NOMO-1 treated with dmso at 0.1 percent for 144 hours (cell line): Measurements from ENCODE around the gene GNPTAB.
"Not testable (repeated sequence)": the region's sequence is repeated elsewhere in the genome, so short reads cannot be mapped to it uniquely, and the experiment has no call there.

ENCODE experiments used
- DNase-seq: peaks from one replicate; lab custom pipeline; 2025; ENCODE audit not compliant: unreplicated experiment; lab: John Stamatoyannopoulos, UW

Gene GNPTAB

GRCh38 chr12:101854747-101855146, 24.0 kb upstream of the GNPTAB start:
- peak; percentile 24 for DNase-seq

GRCh38 chr12:101852998-101853397, 22.2 kb upstream of the GNPTAB start:
- DNase-seq = no peak

GRCh38 chr12:101850199-101850598, 19.4 kb upstream of the GNPTAB start:
- DNase-seq = peak; percentile 49

- DNase-seq = no peak
Observed at GRCh38 chr12:101847325-101847724, 16.6 kb upstream of the GNPTAB start.

GRCh38 chr12:101845137-101845711, 14.5 kb upstream of the GNPTAB start:
- no peak for DNase-seq

GRCh38 chr12:101841069-101841468, 10.3 kb upstream of the GNPTAB start:
- DNase-seq = no peak

- no peak for DNase-seq
Observed at GRCh38 chr12:101839324-101840283, 8.8 kb upstream of the GNPTAB start.

- DNase-seq = no peak
Observed at GRCh38 chr12:101838628-101839323, 8.0 kb upstream of the GNPTAB start.

- DNase-seq = no peak
Observed at GRCh38 chr12:101832030-101832429, 1.3 kb upstream of the GNPTAB start.

- no peak for DNase-seq
Observed at GRCh38 chr12:101829639-101830366, 956 bp downstream of the GNPTAB start.

GRCh38 chr12:101828463-101829196, 2.1 kb downstream of the GNPTAB start:
- DNase-seq = no peak

- DNase-seq = no peak
Observed at GRCh38 chr12:101826766-101827368, 3.9 kb downstream of the GNPTAB start.

GRCh38 chr12:101824831-101825230, 5.9 kb downstream of the GNPTAB start:
- DNase-seq = no peak

- DNase-seq = no peak
Observed at GRCh38 chr12:101823891-101824290, 6.9 kb downstream of the GNPTAB start.

- DNase-seq = no peak
Observed at GRCh38 chr12:101823039-101823438, 7.7 kb downstream of the GNPTAB start.

GRCh38 chr12:101819467-101819866, 11.3 kb downstream of the GNPTAB start:
- no peak for DNase-seq

GRCh38 chr12:101818689-101819088, 12.1 kb downstream of the GNPTAB start:
- not testable (repeated sequence) for DNase-seq

GRCh38 chr12:101813117-101813516, 17.6 kb downstream of the GNPTAB start:
- DNase-seq = no peak

- DNase-seq = not testable (repeated sequence)
Observed at GRCh38 chr12:101812716-101813115, 18.0 kb downstream of the GNPTAB start.

GRCh38 chr12:101811342-101811741, 19.4 kb downstream of the GNPTAB start:
- DNase-seq = not testable (repeated sequence)
